ENCODE data around the gene TREML1. TPM values are rescaled to one million over a fixed set of nuclear protein-coding genes. Genes with fewer than 3 reads are reported as not detected.
"Not testable (repeated sequence)": the region's sequence is repeated elsewhere in the genome, so short reads cannot be mapped to it uniquely, and the experiment has no call there.

The TREML1 gene
- total RNA-seq, 1 donor, result 1.1 TPM

DNA sequence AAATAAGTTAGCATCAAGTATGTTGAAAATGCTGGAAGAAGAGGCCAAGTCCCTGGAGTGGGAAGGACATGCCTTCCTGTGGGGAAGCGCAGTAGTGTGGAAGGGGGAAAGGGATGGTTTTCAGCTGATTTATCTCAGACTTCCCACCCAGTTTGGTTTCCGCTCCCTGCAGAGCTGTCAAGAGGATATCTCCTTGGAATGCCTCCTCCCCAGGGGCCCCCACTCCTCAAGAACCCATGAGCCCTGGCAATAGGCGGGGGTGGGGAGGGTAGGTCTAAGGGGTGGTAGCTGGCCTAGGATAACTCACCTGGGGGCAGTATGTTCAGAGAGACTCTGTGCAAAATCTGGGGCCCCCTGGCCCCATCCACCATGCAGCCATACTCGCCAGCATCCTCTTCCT, 696 bp downstream of the TREML1 start:
- no peak for DNase-seq (ENCODE audit: low read depth in 2 of 3, low spot score in 2 of 3)

GRCh38 chr6:41150671-41151070, 3.5 kb downstream of the TREML1 start:
- no peak for DNase-seq (ENCODE audit: low read depth in 2 of 3, low spot score in 2 of 3)

- DNase-seq (ENCODE audit: low read depth in 2 of 3, low spot score in 2 of 3), result no peak
Observed at GRCh38 chr6:41147917-41148316, 6.2 kb downstream of the TREML1 start.

DNA sequence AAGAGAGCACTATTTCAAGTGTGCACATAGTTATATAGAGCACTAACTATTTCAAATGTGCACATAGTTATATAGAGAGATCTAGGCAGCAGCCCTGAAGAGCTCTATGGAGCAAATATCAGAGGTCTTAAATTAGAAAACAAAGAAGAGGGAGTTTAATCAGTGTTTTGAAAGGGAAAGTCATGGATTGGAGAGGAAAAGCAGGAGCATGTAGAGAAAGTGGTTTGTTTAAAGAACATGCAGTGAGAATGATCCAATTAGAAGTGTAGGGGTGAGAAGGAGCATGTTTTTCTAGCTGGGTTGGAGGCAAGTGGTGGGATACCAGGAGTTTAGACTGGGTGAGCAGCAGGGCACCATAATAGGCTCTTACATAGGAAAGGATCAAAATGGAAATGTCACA, 17.2 kb downstream of the TREML1 start:
- DNase-seq (ENCODE audit: low read depth in 2 of 3, low spot score in 2 of 3), result no peak

DNA sequence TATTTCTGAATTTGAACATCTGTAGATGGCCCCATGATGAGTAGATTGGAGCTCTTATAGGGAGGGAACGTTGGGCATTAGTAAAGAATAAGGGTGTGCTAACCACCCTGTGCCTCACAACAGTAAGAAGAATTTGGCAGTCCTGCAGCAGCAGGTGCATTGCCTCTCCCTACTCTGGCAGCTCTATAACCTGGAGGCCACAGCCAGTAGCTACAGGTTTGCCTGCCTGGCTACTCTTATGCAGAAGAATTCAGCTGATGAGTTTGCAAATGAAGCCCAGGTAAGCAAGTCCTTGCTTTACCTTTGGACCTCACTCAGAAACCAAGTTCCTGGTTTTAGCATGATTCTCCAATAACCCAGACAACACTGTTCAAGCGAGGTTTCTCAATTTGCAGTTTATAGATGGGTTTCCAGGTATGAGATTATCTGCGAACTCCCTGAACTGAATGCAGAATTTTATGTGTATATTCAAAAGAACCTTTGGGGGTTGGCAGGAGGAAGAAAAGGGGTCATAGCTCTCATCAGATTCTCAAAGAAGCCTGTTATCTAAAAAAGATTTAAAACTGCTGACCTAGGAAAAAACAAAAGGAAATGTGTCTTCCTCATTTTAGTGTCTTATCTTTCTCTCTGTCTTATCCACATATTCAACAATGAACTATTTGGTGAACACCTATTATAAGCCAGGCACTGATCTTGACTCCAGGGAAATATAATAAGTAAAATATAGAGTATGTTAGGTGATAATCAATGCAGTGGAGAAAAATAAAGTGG, 18.9 kb downstream of the TREML1 start:
- no peak for DNase-seq (ENCODE audit: low read depth in 2 of 3, low spot score in 2 of 3)

GRCh38 chr6:41132254-41132653, 21.9 kb downstream of the TREML1 start:
- no peak for DNase-seq (ENCODE audit: low read depth in 2 of 3, low spot score in 2 of 3)

GRCh38 chr6:41125282-41125681, 28.9 kb downstream of the TREML1 start:
- DNase-seq (ENCODE audit: low read depth in 2 of 3, low spot score in 2 of 3), result no peak

DNA sequence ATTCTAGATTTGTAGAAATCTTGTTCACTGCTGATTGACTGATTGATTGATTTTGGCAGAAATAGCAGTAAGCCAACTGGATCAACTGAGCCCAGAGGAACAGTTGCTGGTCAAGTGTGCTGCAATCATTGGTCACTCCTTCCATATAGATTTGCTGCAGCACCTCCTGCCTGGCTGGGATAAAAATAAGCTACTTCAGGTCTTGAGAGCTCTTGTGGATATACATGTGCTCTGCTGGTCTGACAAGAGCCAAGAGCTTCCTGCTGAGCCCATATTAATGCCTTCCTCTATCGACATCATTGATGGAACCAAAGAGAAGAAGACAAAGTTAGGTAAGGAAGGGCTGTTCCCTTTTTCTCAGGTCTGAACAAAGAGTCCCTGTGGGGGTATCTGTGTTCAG, 31.2 kb downstream of the TREML1 start:
- no peak for DNase-seq (ENCODE audit: low read depth in 2 of 3, low spot score in 2 of 3)

GRCh38 chr6:41122373-41122772, 31.8 kb downstream of the TREML1 start:
- no peak for DNase-seq (ENCODE audit: low read depth in 2 of 3, low spot score in 2 of 3)

DNA sequence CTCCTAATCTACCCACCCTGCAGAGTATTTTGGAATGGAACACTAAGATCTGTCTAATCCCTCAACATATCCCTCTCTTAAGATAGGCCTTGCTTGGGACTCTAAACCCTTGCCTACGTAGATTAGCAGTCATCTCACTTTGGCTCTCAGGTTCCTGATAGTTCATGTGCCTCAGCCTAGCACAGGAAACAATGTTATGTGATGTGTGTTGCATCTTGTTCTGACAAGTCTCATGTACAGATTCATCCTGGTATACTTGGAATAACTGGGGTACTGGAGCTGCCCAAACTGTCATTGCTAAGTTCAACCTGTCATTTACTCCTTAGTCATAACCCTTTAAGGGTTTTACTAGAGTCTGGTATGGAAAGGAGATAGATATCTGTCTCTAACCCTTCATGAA, 34.1 kb downstream of the TREML1 start:
- no peak for DNase-seq (ENCODE audit: low read depth in 2 of 3, low spot score in 2 of 3)

DNA sequence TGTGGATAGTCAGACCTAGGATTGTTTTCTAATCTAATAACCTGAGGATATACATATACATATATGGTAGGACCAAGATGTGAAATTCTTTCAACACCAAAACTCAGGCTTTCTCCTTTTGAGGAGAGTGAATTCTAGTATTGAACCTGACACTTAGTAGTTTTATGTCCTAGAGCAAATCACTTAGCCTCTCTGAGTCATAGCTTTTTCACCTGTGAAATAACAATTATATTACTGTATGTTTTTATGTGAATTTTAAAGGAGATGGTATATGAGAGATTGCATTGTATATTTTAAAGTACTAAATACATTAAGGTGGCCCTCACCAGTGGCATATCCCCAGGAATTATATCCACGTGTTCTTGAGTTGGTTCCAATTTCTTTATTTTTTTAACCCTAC, 34.6 kb downstream of the TREML1 start:
- DNase-seq (ENCODE audit: low read depth in 2 of 3, low spot score in 2 of 3), result no peak

GRCh38 chr6:41115027-41115426, 39.1 kb downstream of the TREML1 start:
- DNase-seq (ENCODE audit: low read depth in 2 of 3, low spot score in 2 of 3), result not testable (repeated sequence)

- DNase-seq (ENCODE audit: low read depth in 2 of 3, low spot score in 2 of 3), result no peak
Observed at GRCh38 chr6:41111017-41111416, 43.1 kb downstream of the TREML1 start.

DNA sequence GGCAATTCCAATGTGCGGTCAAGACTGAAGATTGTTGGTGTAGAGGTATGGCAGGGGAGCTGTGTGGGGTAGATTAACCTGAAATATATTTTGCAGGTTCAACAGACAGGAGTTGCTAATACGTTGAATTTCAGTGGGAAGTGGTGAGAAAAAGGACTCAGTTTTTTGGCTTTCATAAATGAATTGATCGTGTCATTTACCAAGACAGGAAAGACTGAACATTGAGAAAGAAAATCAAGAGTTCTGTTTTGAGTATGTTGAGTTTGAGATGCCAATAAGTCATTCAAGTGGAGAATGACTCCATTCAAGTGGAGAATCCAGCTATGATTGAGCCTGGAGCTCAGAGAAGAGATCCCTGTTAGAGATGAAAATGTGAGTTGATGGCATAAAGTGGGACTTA, 50.3 kb downstream of the TREML1 start:
- no peak for DNase-seq (ENCODE audit: low read depth in 2 of 3, low spot score in 2 of 3)

- no peak for DNase-seq (ENCODE audit: low read depth in 2 of 3, low spot score in 2 of 3)
Observed at GRCh38 chr6:41100871-41101287, 53.3 kb downstream of the TREML1 start.

Other genes starting within 250 kb of the TREML1 start
- 1.3 TPM for gene UNC5CL, start 115.1 kb downstream of the TREML1 start, total RNA-seq
- gene TSPO2, start 111.9 kb downstream of the TREML1 start, total RNA-seq, result not detected
- gene APOBEC2, start 101.1 kb downstream of the TREML1 start, total RNA-seq, result not detected
- gene OARD1, start 82.0 kb downstream of the TREML1 start, total RNA-seq, result 10.5 TPM
- 54.7 TPM for gene NFYA, start 81.4 kb downstream of the TREML1 start, total RNA-seq
- not detected for gene TREM2, start 8.8 kb upstream of the TREML1 start, total RNA-seq
- gene TREML2, start 46.8 kb upstream of the TREML1 start, total RNA-seq, result 8.1 TPM
- gene TREML4, start 74.0 kb upstream of the TREML1 start, total RNA-seq, result not detected
- gene TREM1, start 132.3 kb upstream of the TREML1 start, total RNA-seq, result 0.54 TPM
- gene NCR2, start 181.3 kb upstream of the TREML1 start, total RNA-seq, result not detected

Data from hematopoietic multipotent progenitor cell (in vitro differentiated cells).